MM.1S (cell line): ENCODE data around the gene KCNIP4.

Source experiments
- DNase-seq: peaks from one replicate; pipeline ENCODE4 v3.0.0-alpha.2; 2015
- H2AFZ ChIP-seq: fragments of 300-600 bp; sonication (generic); 2 replicates; pipeline ENCODE4 v1.6.0; 2016; ENCODE audit warnings: antibody characterized with exemption, low read length
- H3F3A ChIP-seq: fragments of 300-600 bp; sonication (generic); 2 replicates; pipeline ENCODE4 v1.6.1; 2016; ENCODE audit warnings: mild to moderate bottlenecking, antibody characterized with exemption, low read length, moderate library complexity, mixed read lengths; ENCODE audit not compliant: insufficient read depth
- H3K27ac ChIP-seq: fragments of 300-600 bp; sonication (generic); 2 replicates; pipeline ENCODE4 v1.5.1; 2016; ENCODE audit warnings: mild to moderate bottlenecking, low read length
- H3K27me3 ChIP-seq: fragments of 300-600 bp; sonication (generic); replicated peaks from 2 replicates; pipeline ENCODE4 v1.6.0; 2016; ENCODE audit warnings: low read length; ENCODE audit not compliant: insufficient read depth
- H3K36me3 ChIP-seq: fragments of 300-600 bp; sonication (generic); replicated peaks from 2 replicates; pipeline ENCODE4 v1.6.1; 2016; ENCODE audit warnings: mild to moderate bottlenecking, low read length, mixed read lengths; ENCODE audit not compliant: insufficient read depth
- H3K4me1 ChIP-seq: fragments of 300-600 bp; sonication (generic); 2 replicates; pipeline ENCODE4 v1.6.1; 2016; ENCODE audit warnings: low read length, mixed read lengths
- H3K4me2 ChIP-seq: fragments of 300-600 bp; sonication (generic); 2 replicates; pipeline ENCODE4 v1.6.0; 2016; ENCODE audit warnings: low read depth, low read length
- H3K4me3 ChIP-seq: fragments of 300-600 bp; sonication (generic); 2 replicates; pipeline ENCODE4 v1.5.1; 2016; ENCODE audit warnings: low read length, mixed read lengths
- H3K79me2 ChIP-seq: fragments of 300-600 bp; sonication (generic); 2 replicates; pipeline ENCODE4 v1.6.1; 2016; ENCODE audit warnings: mixed run types, low read length, mixed read lengths
- H3K9ac ChIP-seq: fragments of 300-600 bp; sonication (generic); 2 replicates; pipeline ENCODE4 v1.6.1; 2016; ENCODE audit warnings: low read length, mixed read lengths
- H3K9me2 ChIP-seq: fragments of 300-600 bp; sonication (generic); replicated peaks from 2 replicates; pipeline ENCODE4 v1.6.1; 2016; ENCODE audit warnings: mild to moderate bottlenecking, low read length, mixed read lengths; ENCODE audit not compliant: insufficient read depth
- H3K9me3 ChIP-seq: fragments of 300-600 bp; sonication (generic); replicated peaks from 2 replicates; pipeline ENCODE4 v1.6.1; 2016; ENCODE audit warnings: mild to moderate bottlenecking, low read length, mixed read lengths; ENCODE audit not compliant: insufficient read depth
- H4K20me1 ChIP-seq: fragments of 300-600 bp; sonication (generic); 2 replicates; pipeline ENCODE4 v1.6.1; 2016; ENCODE audit warnings: mild to moderate bottlenecking, low read length, moderate library complexity, mixed read lengths; ENCODE audit not compliant: insufficient read depth
- CTCF ChIP-seq: fragments of 300-600 bp; sonication (generic); IDR thresholded peaks from 2 replicates; pipeline ENCODE4 v1.5.1; 2016; ENCODE audit warnings: antibody characterized with exemption, low read length, mixed read lengths
- EZH2 ChIP-seq: fragments of 300-600 bp; sonication (generic); optimal IDR thresholded peaks from 2 replicates; pipeline ENCODE3; 2017; ENCODE audit warnings: low read depth, mild to moderate bottlenecking, antibody characterized with exemption, low read length, mixed read lengths
- EZH2phosphoT487 ChIP-seq: fragments of 300-600 bp; sonication (generic); IDR thresholded peaks from 2 replicates; pipeline ENCODE4 v1.6.1; 2018; ENCODE audit warnings: antibody characterized with exemption, low read length

KCNIP4 gene

GRCh38 chr4:21327976-21328700, 620.4 kb downstream of the KCNIP4 start:
- H2AFZ ChIP-seq, result no peak overlapping the region
- no peaks in the 10 kb centered on the region for H3K79me2 ChIP-seq
- H3K27me3 ChIP-seq, result no peaks in the 10 kb centered on the region
- H3K4me3 ChIP-seq, result no peak overlapping the region
- H4K20me1 ChIP-seq, result no peaks in the 10 kb centered on the region
- H3F3A ChIP-seq, result no peaks in the 10 kb centered on the region
- no peak for DNase-seq
- no peak overlapping the region for H3K9ac ChIP-seq
- no peaks in the 10 kb centered on the region for H3K9me3 ChIP-seq
- H3K36me3 ChIP-seq, result no peaks in the 10 kb centered on the region
- no peak overlapping the region for H3K4me2 ChIP-seq
- no peaks in the 10 kb centered on the region for H3K9me2 ChIP-seq
- no peak overlapping the region for H3K27ac ChIP-seq
- no peaks in the 10 kb centered on the region for H3K4me1 ChIP-seq
- TF ChIP-seq EZH2 (no peak), CTCF (no peak), EZH2phosphoT487 (no peak)

GRCh38 chr4:21320034-21320433, 628.5 kb downstream of the KCNIP4 start:
- H3K4me2 ChIP-seq, result no peak overlapping the region
- H3K27ac ChIP-seq, result no peak overlapping the region
- H3K9ac ChIP-seq, result no peak overlapping the region
- no peaks in the 10 kb centered on the region for H3K9me3 ChIP-seq
- H3F3A ChIP-seq, result no peaks in the 10 kb centered on the region
- no peak overlapping the region for H3K4me3 ChIP-seq
- no peaks in the 10 kb centered on the region for H3K4me1 ChIP-seq
- H3K36me3 ChIP-seq, result no peaks in the 10 kb centered on the region
- H3K27me3 ChIP-seq, result no peaks in the 10 kb centered on the region
- no peaks in the 10 kb centered on the region for H4K20me1 ChIP-seq
- DNase-seq, result no peak
- H3K9me2 ChIP-seq, result no peaks in the 10 kb centered on the region
- TF ChIP-seq EZH2phosphoT487 (no peak), EZH2 (no peak), CTCF (no peak)
- no peaks in the 10 kb centered on the region for H3K79me2 ChIP-seq
- no peak overlapping the region for H2AFZ ChIP-seq

GRCh38 chr4:21307709-21308108, 640.9 kb downstream of the KCNIP4 start:
- no peak overlapping the region for H3K4me3 ChIP-seq

More at GRCh38 chr4:21307709-21308108, 640.9 kb downstream of the KCNIP4 start:
- no peaks in the 10 kb centered on the region for H3K79me2 ChIP-seq
- H3F3A ChIP-seq, result no peaks in the 10 kb centered on the region
- no peak overlapping the region for H3K27ac ChIP-seq
- no peak for DNase-seq
- no peaks in the 10 kb centered on the region for H3K36me3 ChIP-seq
- no peaks in the 10 kb centered on the region for H3K27me3 ChIP-seq
- no peak for TF ChIP-seq EZH2
- TF ChIP-seq EZH2phosphoT487, result no peak
- TF ChIP-seq CTCF, result no peak
- H3K9ac ChIP-seq, result no peak overlapping the region
- no peaks in the 10 kb centered on the region for H3K9me3 ChIP-seq
- no peak overlapping the region for H2AFZ ChIP-seq
- H3K4me1 ChIP-seq, result no peaks in the 10 kb centered on the region
- no peaks in the 10 kb centered on the region for H3K9me2 ChIP-seq
- no peaks in the 10 kb centered on the region for H4K20me1 ChIP-seq
- no peak overlapping the region for H3K4me2 ChIP-seq
